NB4 (cell line): Measurements from ENCODE around the gene FABP6.

ENCODE experiments used
- CTCF ChIP-seq: IDR thresholded peaks from one replicate; pipeline ENCODE4 v1.5.1; 2012; ENCODE audit warnings: low read depth, low read length
- MAX ChIP-seq: IDR thresholded peaks from 2 replicates; pipeline ENCODE4 v1.6.1; 2011; ENCODE audit warnings: low read depth, low read length
- MYC ChIP-seq: IDR thresholded peaks from 2 replicates; pipeline ENCODE4 v1.6.1; 2011; ENCODE audit warnings: low read depth, low read length
- POLR2A ChIP-seq: IDR thresholded peaks from 2 replicates; pipeline ENCODE4 v1.6.1; 2011; ENCODE audit warnings: mild to moderate bottlenecking; ENCODE audit not compliant: insufficient read length; ENCODE audit errors: extremely low read depth

- TF ChIP-seq POLR2A (no peak), CTCF (no peak), MAX (no peak), MYC (no peak)
These were observed 2.6 kb downstream of the FABP6 start for GRCh38 chr5:160231783-160232342.
